Neural cell (in vitro differentiated cells): Measurements from ENCODE around the gene PLD1.

Source experiments
- CTCF ChIP-seq: fragments of 450-650 bp; IDR thresholded peaks from 2 replicates; pipeline ENCODE4 v1.5.1; 2014; ENCODE audit warnings: antibody characterized with exemption, mild to moderate bottlenecking, moderate library complexity; ENCODE audit not compliant: poor library complexity, severe bottlenecking
- EP300 ChIP-seq: fragments of 450-650 bp; conservative IDR thresholded peaks from 2 replicates; pipeline ENCODE4 v1.6.1; 2014; ENCODE audit warnings: antibody characterized with exemption, mild to moderate bottlenecking, moderate library complexity; ENCODE audit not compliant: poor library complexity, severe bottlenecking
- EZH2 ChIP-seq: fragments of 200-600, 300-800 bp; shearing (Covaris generic), sonication (generic); IDR thresholded peaks from 2 replicates; pipeline ENCODE4 v1.6.1; 2014; ENCODE audit warnings: antibody characterized with exemption, low read length, borderline replicate concordance, mild to moderate bottlenecking; ENCODE audit not compliant: insufficient read depth, poor library complexity, severe bottlenecking
- MXI1 ChIP-seq: fragments of 450-650 bp; conservative IDR thresholded peaks from 2 replicates; pipeline ENCODE4 v1.6.1; 2014; ENCODE audit warnings: antibody characterized with exemption, mild to moderate bottlenecking; ENCODE audit not compliant: poor library complexity, severe bottlenecking
- POLR2AphosphoS5 ChIP-seq: IDR thresholded peaks from 2 replicates; pipeline ENCODE4 v1.6.1; 2012
- REST ChIP-seq: IDR thresholded peaks from 2 replicates; pipeline ENCODE4 v1.6.1; 2012; ENCODE audit warnings: borderline replicate concordance
- SMC3 ChIP-seq: fragments of 450-650 bp; conservative IDR thresholded peaks from 2 replicates; pipeline ENCODE4 v1.6.1; 2014; ENCODE audit warnings: antibody characterized with exemption, mild to moderate bottlenecking, moderate library complexity; ENCODE audit not compliant: poor library complexity
- TAF1 ChIP-seq: IDR thresholded peaks from 2 replicates; pipeline ENCODE4 v1.6.1; 2012; ENCODE audit warnings: low read depth

- TF ChIP-seq CTCF (no peak), REST (no peak), EP300 (no peak), MXI1 (no peak), EZH2 (no peak), POLR2AphosphoS5 (no peak), SMC3 (no peak), TAF1 (no peak)
These were observed 27.7 kb downstream of the PLD1 start for GRCh38 chr3:171782617-171783016.
